HepG2 (cell line): Measurements from ENCODE around the gene PGRMC2. TPM values are rescaled to one million over a fixed set of nuclear protein-coding genes. Genes with fewer than 3 reads are reported as not detected.

Experiments used
- CBX2 ChIP-seq, 2 experiments: fragments of 200-600 bp in 1 of 2; sonication (generic); formaldehyde crosslinking in 1 of 2; IDR thresholded peaks; 2 replicates each; pipeline versions ENCODE4 v1.7.0 to v1.8.1; 2018 to 2022; ENCODE audit warnings: low read depth in 2 of 2, low read length in 1 of 2, mild to moderate bottlenecking in 1 of 2, missing genetic modification reagents in 1 of 2
- FOXJ3 ChIP-seq: sonication (generic); formaldehyde crosslinking; IDR thresholded peaks from 2 replicates; pipeline ENCODE4 v1.4.0; 2020; ENCODE audit warnings: missing genetic modification reagents, mild to moderate bottlenecking, borderline replicate concordance
- KDM2A ChIP-seq: sonication (generic); formaldehyde crosslinking; IDR thresholded peaks from 2 replicates; pipeline ENCODE4 v1.4.0; 2020; ENCODE audit warnings: low read depth, missing genetic modification reagents, borderline replicate concordance
- MZF1 ChIP-seq: sonication (generic); formaldehyde crosslinking; IDR thresholded peaks from 2 replicates; pipeline ENCODE4 v1.8.1; 2023; ENCODE audit warnings: mild to moderate bottlenecking, missing genetic modification reagents, borderline replicate concordance
- NBN ChIP-seq: fragments of 450-650 bp; conservative IDR thresholded peaks from 2 replicates; pipeline ENCODE4 v1.6.1; 2017
- NFIB ChIP-seq: sonication (generic); formaldehyde crosslinking; IDR thresholded peaks from 2 replicates; pipeline ENCODE4 v1.9.0; 2021; ENCODE audit warnings: missing genetic modification reagents, mild to moderate bottlenecking, borderline replicate concordance
- SPEN ChIP-seq: sonication (generic); formaldehyde crosslinking; IDR thresholded peaks from 2 replicates; pipeline ENCODE4 v1.5.1; 2020; ENCODE audit warnings: low read depth, mild to moderate bottlenecking, missing genetic modification reagents
- SRSF4 ChIP-seq: fragments of 200-400 bp; formaldehyde crosslinking; IDR thresholded peaks from one replicate; pipeline ENCODE4 v1.6.1; 2018; ENCODE audit warnings: mild to moderate bottlenecking, low read depth, low read length, moderate library complexity; ENCODE audit not compliant: poor library complexity, severe bottlenecking
- ZNF614 ChIP-seq: IDR thresholded peaks from 2 replicates; pipeline ENCODE4 v1.6.1; 2018; ENCODE audit warnings: missing biosample characterization, missing genetic modification reagents, inconsistent platforms, borderline replicate concordance
- ZNF724P ChIP-seq: sonication (generic); formaldehyde crosslinking; IDR thresholded peaks from 2 replicates; pipeline ENCODE4 v1.8.0; 2022; ENCODE audit warnings: missing genetic modification reagents, borderline replicate concordance
- ZNF737 ChIP-seq: sonication (generic); formaldehyde crosslinking; IDR thresholded peaks from 2 replicates; pipeline ENCODE4 v1.5.0; 2020; ENCODE audit warnings: missing genetic modification reagents, mild to moderate bottlenecking, borderline replicate concordance
- polyA plus RNA-seq, 8 experiments: library from polyadenylated mRNA; depleted of rRNA in 3 of 8; stranded (reverse) in 7 of 8; unstranded in 1 of 8; fragments of >200 nt; fragmentation: Illumina TruSeq in 4 of 8; extraction: Trizol in 4 of 8; gene quantifications; 2 replicates each; pipeline versions ENCODE4 v1.2.1 to v1.2.3, GENCODE V29; 2011 to 2016; ENCODE audit warnings: low read depth in 4 of 8, missing spikeins in 1 of 8, mixed read lengths in 1 of 8; ENCODE audit not compliant: insufficient read depth in 1 of 8
- total RNA-seq, 5 experiments: library from RNA; depleted of rRNA; stranded (reverse); fragments of >200 nt; fragmentation: Illumina TruSeq; extraction: Trizol; gene quantifications; 2 replicates each; pipeline ENCODE4 v1.2.3, GENCODE V29; 2016; ENCODE audit warnings: low read depth in 1 of 5
- TF ChIP-seq, protein P1 (sequence below): sonication (generic); formaldehyde crosslinking; conservative IDR thresholded peaks from 2 replicates; pipeline ENCODE4 v1.5.0; 2020; ENCODE audit warnings: missing genetic modification reagents
- TF ChIP-seq, protein P2 (sequence below): sonication (generic); formaldehyde crosslinking; IDR thresholded peaks from 2 replicates; pipeline ENCODE4 v1.8.0; 2022; ENCODE audit warnings: missing genetic modification reagents, mild to moderate bottlenecking, moderate library complexity, borderline replicate concordance
- TF ChIP-seq, protein P3 (sequence below): IDR thresholded peaks from 2 replicates; pipeline ENCODE4 v1.6.1; 2012; ENCODE audit warnings: low read length, improper control_type of control experiment
- TF ChIP-seq, protein P4 (sequence below): sonication (generic); formaldehyde crosslinking; IDR thresholded peaks from 2 replicates; pipeline ENCODE4 v1.9.0; 2021; ENCODE audit warnings: missing genetic modification reagents, borderline replicate concordance
- TF ChIP-seq, protein P5 (sequence below): sonication (generic); formaldehyde crosslinking; conservative IDR thresholded peaks from 2 replicates; pipeline ENCODE4 v1.4.0; 2020; ENCODE audit warnings: missing genetic modification reagents

The PGRMC2 gene
- total and polyA plus RNA-seq, 2 of the 13 experiments (the other 11 are each of a cell fraction or from before 2014, with no cell fraction given) = 16.0 to 19.8 TPM

DNA sequence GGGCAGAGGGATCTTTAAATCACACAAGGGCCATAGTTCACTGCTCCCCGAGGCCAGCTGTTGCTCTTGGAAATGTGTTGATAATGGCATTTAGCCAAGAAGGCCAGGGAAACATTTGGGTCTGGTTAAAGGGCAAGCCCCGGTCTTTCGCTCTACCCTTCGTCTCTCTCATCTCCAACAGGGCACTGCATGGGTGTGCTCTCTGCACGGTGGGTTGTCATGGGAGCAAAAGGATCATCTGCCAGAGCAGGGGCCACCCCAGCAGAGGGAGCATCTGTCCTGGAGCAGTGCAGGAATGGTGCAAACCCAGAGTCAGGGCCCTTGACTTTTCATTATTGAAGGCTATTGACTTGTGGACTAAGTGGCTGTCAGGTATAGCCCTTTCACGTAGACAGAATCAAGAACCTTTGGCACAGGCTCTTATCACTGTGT lies 22.7 kb upstream of the PGRMC2 start (continued):
- TF ChIP-seq, protein P1, sequence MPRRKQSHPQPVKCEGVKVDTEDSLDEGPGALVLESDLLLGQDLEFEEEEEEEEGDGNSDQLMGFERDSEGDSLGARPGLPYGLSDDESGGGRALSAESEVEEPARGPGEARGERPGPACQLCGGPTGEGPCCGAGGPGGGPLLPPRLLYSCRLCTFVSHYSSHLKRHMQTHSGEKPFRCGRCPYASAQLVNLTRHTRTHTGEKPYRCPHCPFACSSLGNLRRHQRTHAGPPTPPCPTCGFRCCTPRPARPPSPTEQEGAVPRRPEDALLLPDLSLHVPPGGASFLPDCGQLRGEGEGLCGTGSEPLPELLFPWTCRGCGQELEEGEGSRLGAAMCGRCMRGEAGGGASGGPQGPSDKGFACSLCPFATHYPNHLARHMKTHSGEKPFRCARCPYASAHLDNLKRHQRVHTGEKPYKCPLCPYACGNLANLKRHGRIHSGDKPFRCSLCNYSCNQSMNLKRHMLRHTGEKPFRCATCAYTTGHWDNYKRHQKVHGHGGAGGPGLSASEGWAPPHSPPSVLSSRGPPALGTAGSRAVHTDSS (CRISPR knock-in tag) = no peak
- no peak for TF ChIP-seq CBX2 (IDR thresholded peaks at IDR 0.05; ENCODE audit: low read depth, low read length)
- no peak for TF ChIP-seq CBX2 (CRISPR knock-in tag; IDR thresholded peaks at IDR 0.05; ENCODE audit: low read depth)
- 0 out of 2 replicates have a peak, but pooled peaks have one; percentile 27 for TF ChIP-seq MZF1 (CRISPR knock-in tag)
- TF ChIP-seq ZNF614 (CRISPR knock-in tag) = peak; percentile 19; the same call in 1 of the 2 replicates
- no peak for TF ChIP-seq ZNF737 (CRISPR knock-in tag)
- peak; percentile 35; the same call in 1 of the 2 replicates for TF ChIP-seq KDM2A
- TF ChIP-seq, protein P2, sequence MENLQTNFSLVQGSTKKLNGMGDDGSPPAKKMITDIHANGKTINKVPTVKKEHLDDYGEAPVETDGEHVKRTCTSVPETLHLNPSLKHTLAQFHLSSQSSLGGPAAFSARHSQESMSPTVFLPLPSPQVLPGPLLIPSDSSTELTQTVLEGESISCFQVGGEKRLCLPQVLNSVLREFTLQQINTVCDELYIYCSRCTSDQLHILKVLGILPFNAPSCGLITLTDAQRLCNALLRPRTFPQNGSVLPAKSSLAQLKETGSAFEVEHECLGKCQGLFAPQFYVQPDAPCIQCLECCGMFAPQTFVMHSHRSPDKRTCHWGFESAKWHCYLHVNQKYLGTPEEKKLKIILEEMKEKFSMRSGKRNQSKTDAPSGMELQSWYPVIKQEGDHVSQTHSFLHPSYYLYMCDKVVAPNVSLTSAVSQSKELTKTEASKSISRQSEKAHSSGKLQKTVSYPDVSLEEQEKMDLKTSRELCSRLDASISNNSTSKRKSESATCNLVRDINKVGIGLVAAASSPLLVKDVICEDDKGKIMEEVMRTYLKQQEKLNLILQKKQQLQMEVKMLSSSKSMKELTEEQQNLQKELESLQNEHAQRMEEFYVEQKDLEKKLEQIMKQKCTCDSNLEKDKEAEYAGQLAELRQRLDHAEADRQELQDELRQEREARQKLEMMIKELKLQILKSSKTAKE (CRISPR knock-in tag) = no peak
- no peak for TF ChIP-seq FOXJ3 (CRISPR knock-in tag)
- TF ChIP-seq, protein P3, sequence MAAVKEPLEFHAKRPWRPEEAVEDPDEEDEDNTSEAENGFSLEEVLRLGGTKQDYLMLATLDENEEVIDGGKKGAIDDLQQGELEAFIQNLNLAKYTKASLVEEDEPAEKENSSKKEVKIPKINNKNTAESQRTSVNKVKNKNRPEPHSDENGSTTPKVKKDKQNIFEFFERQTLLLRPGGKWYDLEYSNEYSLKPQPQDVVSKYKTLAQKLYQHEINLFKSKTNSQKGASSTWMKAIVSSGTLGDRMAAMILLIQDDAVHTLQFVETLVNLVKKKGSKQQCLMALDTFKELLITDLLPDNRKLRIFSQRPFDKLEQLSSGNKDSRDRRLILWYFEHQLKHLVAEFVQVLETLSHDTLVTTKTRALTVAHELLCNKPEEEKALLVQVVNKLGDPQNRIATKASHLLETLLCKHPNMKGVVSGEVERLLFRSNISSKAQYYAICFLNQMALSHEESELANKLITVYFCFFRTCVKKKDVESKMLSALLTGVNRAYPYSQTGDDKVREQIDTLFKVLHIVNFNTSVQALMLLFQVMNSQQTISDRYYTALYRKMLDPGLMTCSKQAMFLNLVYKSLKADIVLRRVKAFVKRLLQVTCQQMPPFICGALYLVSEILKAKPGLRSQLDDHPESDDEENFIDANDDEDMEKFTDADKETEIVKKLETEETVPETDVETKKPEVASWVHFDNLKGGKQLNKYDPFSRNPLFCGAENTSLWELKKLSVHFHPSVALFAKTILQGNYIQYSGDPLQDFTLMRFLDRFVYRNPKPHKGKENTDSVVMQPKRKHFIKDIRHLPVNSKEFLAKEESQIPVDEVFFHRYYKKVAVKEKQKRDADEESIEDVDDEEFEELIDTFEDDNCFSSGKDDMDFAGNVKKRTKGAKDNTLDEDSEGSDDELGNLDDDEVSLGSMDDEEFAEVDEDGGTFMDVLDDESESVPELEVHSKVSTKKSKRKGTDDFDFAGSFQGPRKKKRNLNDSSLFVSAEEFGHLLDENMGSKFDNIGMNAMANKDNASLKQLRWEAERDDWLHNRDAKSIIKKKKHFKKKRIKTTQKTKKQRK = no peak
- TF ChIP-seq NBN = no peak
- no peak for TF ChIP-seq SRSF4
- TF ChIP-seq SPEN (CRISPR knock-in tag) = no peak
- TF ChIP-seq, protein P4, sequence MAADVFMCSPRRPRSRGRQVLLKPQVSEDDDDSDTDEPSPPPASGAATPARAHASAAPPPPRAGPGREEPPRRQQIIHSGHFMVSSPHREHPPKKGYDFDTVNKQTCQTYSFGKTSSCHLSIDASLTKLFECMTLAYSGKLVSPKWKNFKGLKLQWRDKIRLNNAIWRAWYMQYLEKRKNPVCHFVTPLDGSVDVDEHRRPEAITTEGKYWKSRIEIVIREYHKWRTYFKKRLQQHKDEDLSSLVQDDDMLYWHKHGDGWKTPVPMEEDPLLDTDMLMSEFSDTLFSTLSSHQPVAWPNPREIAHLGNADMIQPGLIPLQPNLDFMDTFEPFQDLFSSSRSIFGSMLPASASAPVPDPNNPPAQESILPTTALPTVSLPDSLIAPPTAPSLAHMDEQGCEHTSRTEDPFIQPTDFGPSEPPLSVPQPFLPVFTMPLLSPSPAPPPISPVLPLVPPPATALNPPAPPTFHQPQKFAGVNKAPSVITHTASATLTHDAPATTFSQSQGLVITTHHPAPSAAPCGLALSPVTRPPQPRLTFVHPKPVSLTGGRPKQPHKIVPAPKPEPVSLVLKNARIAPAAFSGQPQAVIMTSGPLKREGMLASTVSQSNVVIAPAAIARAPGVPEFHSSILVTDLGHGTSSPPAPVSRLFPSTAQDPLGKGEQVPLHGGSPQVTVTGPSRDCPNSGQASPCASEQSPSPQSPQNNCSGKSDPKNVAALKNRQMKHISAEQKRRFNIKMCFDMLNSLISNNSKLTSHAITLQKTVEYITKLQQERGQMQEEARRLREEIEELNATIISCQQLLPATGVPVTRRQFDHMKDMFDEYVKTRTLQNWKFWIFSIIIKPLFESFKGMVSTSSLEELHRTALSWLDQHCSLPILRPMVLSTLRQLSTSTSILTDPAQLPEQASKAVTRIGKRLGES (CRISPR knock-in tag) = no peak
- no peak for TF ChIP-seq NFIB (CRISPR knock-in tag)
- TF ChIP-seq, protein P5, sequence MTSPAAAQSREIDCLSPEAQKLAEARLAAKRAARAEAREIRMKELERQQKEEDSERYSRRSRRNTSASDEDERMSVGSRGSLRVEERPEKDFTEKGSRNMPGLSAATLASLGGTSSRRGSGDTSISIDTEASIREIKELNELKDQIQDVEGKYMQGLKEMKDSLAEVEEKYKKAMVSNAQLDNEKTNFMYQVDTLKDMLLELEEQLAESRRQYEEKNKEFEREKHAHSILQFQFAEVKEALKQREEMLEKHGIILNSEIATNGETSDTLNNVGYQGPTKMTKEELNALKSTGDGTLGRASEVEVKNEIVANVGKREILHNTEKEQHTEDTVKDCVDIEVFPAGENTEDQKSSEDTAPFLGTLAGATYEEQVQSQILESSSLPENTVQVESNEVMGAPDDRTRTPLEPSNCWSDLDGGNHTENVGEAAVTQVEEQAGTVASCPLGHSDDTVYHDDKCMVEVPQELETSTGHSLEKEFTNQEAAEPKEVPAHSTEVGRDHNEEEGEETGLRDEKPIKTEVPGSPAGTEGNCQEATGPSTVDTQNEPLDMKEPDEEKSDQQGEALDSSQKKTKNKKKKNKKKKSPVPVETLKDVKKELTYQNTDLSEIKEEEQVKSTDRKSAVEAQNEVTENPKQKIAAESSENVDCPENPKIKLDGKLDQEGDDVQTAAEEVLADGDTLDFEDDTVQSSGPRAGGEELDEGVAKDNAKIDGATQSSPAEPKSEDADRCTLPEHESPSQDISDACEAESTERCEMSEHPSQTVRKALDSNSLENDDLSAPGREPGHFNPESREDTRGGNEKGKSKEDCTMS (CRISPR knock-in tag) = no peak
- no peak for TF ChIP-seq ZNF724P (CRISPR knock-in tag)
